Lower lobe of right lung (tissue), 2 donors: ENCODE data around the gene HBEGF. TPM values are rescaled to one million over a fixed set of nuclear protein-coding genes. Genes with fewer than 3 reads are reported as not detected.

Experiments
- ATAC-seq, 2 donors: fragments of 200-7000 bp; cut with Tn5 transposase; one replicate each; pipeline ENCODE4 v1.9.1; 2020 to 2022; ENCODE audit warnings: mild to moderate bottlenecking in 2 of 2, moderate library complexity in 2 of 2
- DNase-seq: peaks from one replicate; pipeline ENCODE4 v3.0.0-alpha.2; 2020
- H3K27ac ChIP-seq: fragments of 200-600 bp; one replicate; pipeline ENCODE4 v1.8.0; 2022
- H3K27me3 ChIP-seq: fragments of 200-600 bp; one replicate; pipeline ENCODE4 v1.8.0; 2022; ENCODE audit warnings: low read depth
- H3K36me3 ChIP-seq: fragments of 200-600 bp; one replicate; pipeline ENCODE4 v1.8.0; 2022; ENCODE audit warnings: mild to moderate bottlenecking
- H3K4me1 ChIP-seq: fragments of 200-600 bp; one replicate; pipeline ENCODE4 v1.8.0; 2022
- H3K4me3 ChIP-seq: fragments of 200-600 bp; one replicate; pipeline ENCODE4 v1.8.0; 2022; ENCODE audit warnings: mild to moderate bottlenecking
- H3K9me3 ChIP-seq: fragments of 200-600 bp; one replicate; pipeline ENCODE4 v1.8.0; 2022
- intact Hi-C: fragments of 100-400 bp; cut with DNase I; formaldehyde crosslinking; loops from one replicate; pipeline ENCODE4 v1.11.0; 2022
- long read RNA-seq: library from polyadenylated mRNA; unstranded; transcript quantifications from one replicate; pipeline ENCODE4 v2.0.0, GENCODE V29; 2021
- total RNA-seq: library from RNA; stranded (reverse); fragmentation: NEBNext Ultra II Directional; extraction: Animal tissue kit (Norgen Biotek cat#: 25700); gene quantifications from one replicate; pipeline ENCODE4 v1.2.1, GENCODE V29; 2021
- TF ChIP-seq, protein P1 (sequence below): fragments of 200-600 bp; IDR thresholded peaks from one replicate; pipeline ENCODE4 v1.8.0; 2022; ENCODE audit warnings: antibody characterized with exemption, mild to moderate bottlenecking
- donor health status: DM: no; HTN: yes; CAD: no; lungs with severe emphysema.

Gene HBEGF
- 43.2 TPM for total RNA-seq
- long read RNA-seq, transcript HBEGF-202 (2 exons, 1,230 nt) = minor isoform, 13 of 49 reads
- long read RNA-seq, transcript HBEGF-201 (6 exons, 2,386 nt) = major isoform, 30 of 49 reads
- long read RNA-seq, partial matches to known transcripts = 5 of 49 reads
- long read RNA-seq, other reads (novel, unspliced or antisense) = 1 of 49 reads

DNA sequence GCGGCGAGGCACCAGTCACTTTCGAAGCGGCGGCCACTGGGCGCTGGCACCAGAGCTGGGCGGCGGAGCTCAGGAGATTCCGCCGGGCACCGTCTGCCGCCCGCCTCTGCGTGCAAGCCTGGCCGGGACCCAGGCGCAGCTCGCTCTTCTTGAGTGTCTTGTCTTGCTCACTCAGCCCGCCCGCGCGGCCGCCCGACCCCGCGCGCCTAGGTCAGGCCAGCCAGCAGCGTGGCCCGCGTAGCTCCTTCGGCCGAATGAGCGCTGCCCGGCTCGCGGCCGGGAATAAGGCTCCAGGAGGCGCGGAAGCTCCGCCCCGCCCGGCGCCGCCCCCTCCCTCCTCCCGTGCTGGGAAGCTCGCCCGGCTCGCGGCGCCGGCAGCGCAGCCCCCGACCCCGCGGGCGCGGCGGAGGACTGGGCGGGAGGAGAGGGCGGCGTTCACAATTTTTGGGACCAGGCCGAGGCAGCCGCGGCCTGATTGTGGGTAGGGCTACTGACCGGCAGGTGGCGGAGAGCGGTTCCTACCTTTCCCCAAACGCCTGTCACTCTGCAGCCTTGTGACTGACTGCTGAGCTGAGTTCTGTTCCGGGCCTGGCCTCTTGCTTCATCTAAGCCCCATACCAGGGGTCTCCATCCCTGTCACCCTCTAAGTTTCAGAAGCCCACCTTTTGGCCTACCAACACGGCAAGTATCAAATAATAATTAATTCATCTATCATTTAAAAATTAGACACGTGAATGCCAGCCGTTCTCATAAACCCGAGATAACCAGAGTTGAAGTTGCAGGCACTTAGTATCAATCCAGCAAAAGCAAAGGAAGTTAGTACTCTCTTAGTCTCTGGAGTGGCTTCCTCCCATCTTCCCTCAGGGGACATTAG, at the start of gene HBEGF:
Gene HBEGF, minus strand, starts transcription at position 256 of the 874 bp plus-strand sequence. CDS start 275 bp downstream, outside the sequence.
- Histone ChIP-seq H3K9me3 (no peaks in the 10 kb centered on the region), H3K4me1 (peaks cover 60% of the 10 kb centered on the region), H3K4me3 (peak within 1 kb of the TSS; percentile 79), H3K36me3 (no peaks in the 10 kb centered on the region), H3K27ac (peak within 1 kb of the TSS; percentile 77), H3K27me3 (no peaks in the 10 kb centered on the region)
- DNase-seq (peak; percentile 91), ATAC-seq (peak; percentile 90 to 94)
- intact Hi-C loops = loop anchor here (5.0 kb wide), 1 partner anchor 104 kb away; no protein-coding TSS in a partner anchor
- TF ChIP-seq, protein P1, sequence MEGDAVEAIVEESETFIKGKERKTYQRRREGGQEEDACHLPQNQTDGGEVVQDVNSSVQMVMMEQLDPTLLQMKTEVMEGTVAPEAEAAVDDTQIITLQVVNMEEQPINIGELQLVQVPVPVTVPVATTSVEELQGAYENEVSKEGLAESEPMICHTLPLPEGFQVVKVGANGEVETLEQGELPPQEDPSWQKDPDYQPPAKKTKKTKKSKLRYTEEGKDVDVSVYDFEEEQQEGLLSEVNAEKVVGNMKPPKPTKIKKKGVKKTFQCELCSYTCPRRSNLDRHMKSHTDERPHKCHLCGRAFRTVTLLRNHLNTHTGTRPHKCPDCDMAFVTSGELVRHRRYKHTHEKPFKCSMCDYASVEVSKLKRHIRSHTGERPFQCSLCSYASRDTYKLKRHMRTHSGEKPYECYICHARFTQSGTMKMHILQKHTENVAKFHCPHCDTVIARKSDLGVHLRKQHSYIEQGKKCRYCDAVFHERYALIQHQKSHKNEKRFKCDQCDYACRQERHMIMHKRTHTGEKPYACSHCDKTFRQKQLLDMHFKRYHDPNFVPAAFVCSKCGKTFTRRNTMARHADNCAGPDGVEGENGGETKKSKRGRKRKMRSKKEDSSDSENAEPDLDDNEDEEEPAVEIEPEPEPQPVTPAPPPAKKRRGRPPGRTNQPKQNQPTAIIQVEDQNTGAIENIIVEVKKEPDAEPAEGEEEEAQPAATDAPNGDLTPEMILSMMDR = peak; percentile 35

DNA sequence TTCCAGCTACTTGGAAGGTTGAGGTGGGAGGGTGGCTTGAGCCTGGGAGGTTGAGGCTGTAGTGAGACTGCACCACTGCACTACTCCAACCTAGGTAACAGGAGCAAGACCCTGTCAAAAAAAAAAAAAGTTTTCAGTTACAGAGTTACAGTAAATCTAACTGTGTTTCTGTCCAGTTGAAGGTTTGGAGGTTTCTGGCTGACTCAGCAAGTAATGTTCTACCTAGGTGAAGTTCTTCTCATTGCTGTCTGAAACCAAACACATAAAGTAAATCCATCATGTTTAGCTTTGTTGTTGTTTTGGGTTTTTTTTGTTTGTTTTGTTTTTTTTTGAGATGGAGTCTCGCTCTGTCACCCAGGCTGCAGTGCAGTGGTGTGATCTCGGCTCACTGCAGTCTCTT, 47.3 kb upstream of the HBEGF start:
- ATAC-seq (no peak), DNase-seq (no peak)
- TF ChIP-seq, protein P1 = no peak
- no peaks in the 10 kb centered on the region for H3K36me3 ChIP-seq
- intact Hi-C loops = no loop called here
- H3K4me1 ChIP-seq = no peaks in the 10 kb centered on the region
- no peaks in the 10 kb centered on the region for H3K9me3 ChIP-seq
- no peak overlapping the region for H3K27ac ChIP-seq
- no peaks in the 10 kb centered on the region for H3K27me3 ChIP-seq
- H3K4me3 ChIP-seq = no peak overlapping the region

- H3K27ac ChIP-seq = no peak overlapping the region
Measured at GRCh38 chr5:140391732-140392131, 45.3 kb upstream of the HBEGF start.

DNA sequence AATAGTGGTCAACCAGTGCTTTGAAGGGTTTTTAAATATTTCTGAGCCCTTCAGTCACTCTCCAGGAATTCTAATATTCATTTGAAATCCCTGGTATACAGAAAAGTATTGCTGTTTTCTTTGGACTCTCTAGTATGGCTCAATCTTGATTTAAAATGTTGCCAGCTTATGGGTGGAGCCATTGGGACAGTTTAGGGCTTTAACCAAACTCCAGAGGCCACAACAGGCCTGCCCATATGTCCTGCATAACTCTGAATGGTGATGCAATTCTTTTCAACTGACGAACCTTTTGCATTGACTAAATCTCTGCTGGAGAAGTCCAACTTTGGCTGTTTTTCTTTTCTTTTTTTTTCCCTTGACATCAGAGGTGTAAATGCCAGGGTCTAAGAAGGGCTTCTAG, 44.9 kb upstream of the HBEGF start:
- ATAC-seq (peak; percentile 35 to 79), DNase-seq (no peak)
- Histone ChIP-seq H3K27ac (no peak overlapping the region), H3K4me3 (no peak overlapping the region), H3K27me3 (no peaks in the 10 kb centered on the region), H3K4me1 (no peaks in the 10 kb centered on the region), H3K9me3 (no peaks in the 10 kb centered on the region), H3K36me3 (no peaks in the 10 kb centered on the region)
- TF ChIP-seq, protein P1 = no peak
- intact Hi-C loops = no loop called here

More at GRCh38 chr5:140391732-140392131, 45.3 kb upstream of the HBEGF start:
- Histone ChIP-seq H3K27me3 (no peaks in the 10 kb centered on the region), H3K9me3 (no peaks in the 10 kb centered on the region), H3K36me3 (no peaks in the 10 kb centered on the region), H3K4me3 (no peak overlapping the region), H3K4me1 (no peaks in the 10 kb centered on the region)
- ATAC-seq = peak; percentile 82 to 86
- DNase-seq = no peak
- intact Hi-C loops = no loop called here
- TF ChIP-seq, protein P1 = no peak

- DNase-seq (no peak), ATAC-seq (no peak)
- H3K36me3 ChIP-seq = no peaks in the 10 kb centered on the region
- H3K4me3 ChIP-seq = no peak overlapping the region
- H3K9me3 ChIP-seq = no peaks in the 10 kb centered on the region
- intact Hi-C loops = no loop called here
- H3K27ac ChIP-seq = no peak overlapping the region
- TF ChIP-seq, protein P1 = no peak
- no peaks in the 10 kb centered on the region for H3K27me3 ChIP-seq
- no peaks in the 10 kb centered on the region for H3K4me1 ChIP-seq
Measured at GRCh38 chr5:140388052-140388451, 41.6 kb upstream of the HBEGF start.
